Effector memory CD8-positive, alpha-beta T cell (primary cell): ENCODE measurements around the gene ANKMY1.

Source experiments
- ATAC-seq: fragments of 150-1000 bp; cut with Tn5 transposase; replicated peaks from 2 replicates; pipeline ENCODE4 v1.10.0; 2021; ENCODE audit warnings: mild to moderate bottlenecking, moderate library complexity
- DNase-seq, 3 experiments: peaks; one replicate each; pipeline ENCODE4 v3.0.0; 2021
- H3K27ac Mint-ChIP-seq, 2 donors: one replicate each; pipeline ENCODE4 v1.8.0; 2022; ENCODE audit warnings: mild to moderate bottlenecking in 2 of 2, mixed read lengths in 2 of 2, moderate library complexity in 2 of 2
- H3K27me3 Mint-ChIP-seq, 2 donors: one replicate each; pipeline ENCODE4 v1.8.0; 2022; ENCODE audit warnings: mixed read lengths in 2 of 2
- H3K36me3 Mint-ChIP-seq: one replicate; pipeline ENCODE4 v1.8.0; 2022; ENCODE audit warnings: mild to moderate bottlenecking, moderate library complexity, mixed read lengths; ENCODE audit not compliant: insufficient read depth
- H3K4me1 Mint-ChIP-seq, 2 donors: one replicate each; pipeline ENCODE4 v1.8.0; 2022; ENCODE audit warnings: low read depth in 2 of 2, mixed read lengths in 2 of 2
- H3K4me3 Mint-ChIP-seq, 2 donors: one replicate each; pipeline ENCODE4 v1.8.0; 2022; ENCODE audit warnings: mild to moderate bottlenecking in 2 of 2, mixed read lengths in 2 of 2, moderate library complexity in 2 of 2
- H3K9me3 Mint-ChIP-seq, 2 donors: one replicate each; pipeline ENCODE4 v1.8.0; 2022; ENCODE audit warnings: mixed read lengths in 2 of 2

Gene ANKMY1

GRCh38 chr2:240454106-240454901 is 103.5 kb downstream of the ANKMY1 start:
- peak; percentile 25 for ATAC-seq
- Mint-ChIP-seq H3K4me1 (peaks cover 10 to 20% of the 10 kb centered on the region in 2 donors), H3K27me3 (peaks cover 50 to 73% of the 10 kb centered on the region in 2 donors), H3K27ac (no peak overlapping the region), H3K36me3 (peaks cover 13% of the 10 kb centered on the region), H3K4me3 (peak overlapping the region; percentile 70 to 74), H3K9me3 (no peaks in the 10 kb centered on the region)
- no peak for DNase-seq

GRCh38 chr2:240453461-240454105 is 104.2 kb downstream of the ANKMY1 start:
- no peaks in the 10 kb centered on the region for H3K9me3 Mint-ChIP-seq
- no peak overlapping the region for H3K27ac Mint-ChIP-seq
- H3K27me3 Mint-ChIP-seq, result peaks cover 56 to 80% of the 10 kb centered on the region in 2 donors
- no peak for ATAC-seq
- H3K4me1 Mint-ChIP-seq, result peaks cover 10 to 20% of the 10 kb centered on the region in 2 donors
- no peak for DNase-seq
- peak overlapping the region; percentile 70 to 74 for H3K4me3 Mint-ChIP-seq
- peaks cover 13% of the 10 kb centered on the region for H3K36me3 Mint-ChIP-seq

GRCh38 chr2:240452462-240453256 is 105.1 kb downstream of the ANKMY1 start:
- peaks cover 10 to 20% of the 10 kb centered on the region in 2 donors for H3K4me1 Mint-ChIP-seq
- peaks cover 57 to 83% of the 10 kb centered on the region in 2 donors for H3K27me3 Mint-ChIP-seq
- ATAC-seq (peak; percentile 47), DNase-seq (no peak)
- H3K4me3 Mint-ChIP-seq, result peak overlapping the region; percentile 78 to 80
- no peaks in the 10 kb centered on the region for H3K9me3 Mint-ChIP-seq
- H3K27ac Mint-ChIP-seq, result no peak overlapping the region
- H3K36me3 Mint-ChIP-seq, result peaks cover 13% of the 10 kb centered on the region

- Mint-ChIP-seq H3K27ac (no peak overlapping the region), H3K36me3 (peaks cover 13% of the 10 kb centered on the region), H3K4me3 (peak overlapping the region; percentile 78 to 80), H3K4me1 (peaks cover 10 to 20% of the 10 kb centered on the region in 2 donors), H3K9me3 (no peaks in the 10 kb centered on the region), H3K27me3 (peaks cover 62 to 83% of the 10 kb centered on the region in 2 donors)
- ATAC-seq (no peak), DNase-seq (no peak)
Observed at GRCh38 chr2:240451791-240452461, 105.9 kb downstream of the ANKMY1 start.

- no peak overlapping the region for H3K27ac Mint-ChIP-seq
- DNase-seq (no peak), ATAC-seq (no peak)
- H3K4me3 Mint-ChIP-seq, result peak overlapping the region in 1 of 2 donors; percentile 80
- H3K27me3 Mint-ChIP-seq, result peaks cover 61 to 83% of the 10 kb centered on the region in 2 donors
- H3K36me3 Mint-ChIP-seq, result peaks cover 13% of the 10 kb centered on the region
- H3K9me3 Mint-ChIP-seq, result no peaks in the 10 kb centered on the region
- H3K4me1 Mint-ChIP-seq, result peaks cover 10 to 20% of the 10 kb centered on the region in 2 donors
Observed at GRCh38 chr2:240451108-240451611, 106.6 kb downstream of the ANKMY1 start.

GRCh38 chr2:240450532-240451107 is 107.2 kb downstream of the ANKMY1 start:
- Mint-ChIP-seq H3K27ac (no peak overlapping the region), H3K27me3 (peaks cover 61 to 88% of the 10 kb centered on the region in 2 donors), H3K4me3 (peak overlapping the region; percentile 32 to 80), H3K36me3 (peaks cover 13% of the 10 kb centered on the region), H3K4me1 (peaks cover 10 to 22% of the 10 kb centered on the region in 2 donors), H3K9me3 (no peaks in the 10 kb centered on the region)
- ATAC-seq (no peak), DNase-seq (no peak)

GRCh38 chr2:240449764-240450531 is 107.8 kb downstream of the ANKMY1 start:
- Mint-ChIP-seq H3K4me3 (peak overlapping the region in 1 of 2 donors; percentile 32), H3K27me3 (peaks cover 59 to 84% of the 10 kb centered on the region in 2 donors), H3K4me1 (peaks cover 9 to 22% of the 10 kb centered on the region in 2 donors), H3K9me3 (no peaks in the 10 kb centered on the region), H3K36me3 (peaks cover 13% of the 10 kb centered on the region), H3K27ac (no peak overlapping the region)
- no peak for ATAC-seq
- DNase-seq, result no peak

GRCh38 chr2:240448387-240449274 is 109.2 kb downstream of the ANKMY1 start:
- H3K27me3 Mint-ChIP-seq, result peaks cover 48 to 70% of the 10 kb centered on the region in 2 donors
- DNase-seq, result no peak
- H3K27ac Mint-ChIP-seq, result no peak overlapping the region
- H3K4me3 Mint-ChIP-seq, result no peak overlapping the region
- peaks cover 5 to 10% of the 10 kb centered on the region in 2 donors for H3K4me1 Mint-ChIP-seq
- no peak for ATAC-seq
- no peaks in the 10 kb centered on the region for H3K9me3 Mint-ChIP-seq
- H3K36me3 Mint-ChIP-seq, result peaks cover 8% of the 10 kb centered on the region

- Mint-ChIP-seq H3K9me3 (no peaks in the 10 kb centered on the region), H3K27me3 (peaks cover 48 to 70% of the 10 kb centered on the region in 2 donors), H3K4me1 (peaks cover 5 to 10% of the 10 kb centered on the region in 2 donors), H3K4me3 (no peak overlapping the region), H3K27ac (no peak overlapping the region), H3K36me3 (peaks cover 8% of the 10 kb centered on the region)
- ATAC-seq, result no peak
- DNase-seq, result no peak
Observed at GRCh38 chr2:240447934-240448333, 109.9 kb downstream of the ANKMY1 start.

- H3K4me3 Mint-ChIP-seq, result no peak overlapping the region
- peaks cover 48 to 69% of the 10 kb centered on the region in 2 donors for H3K27me3 Mint-ChIP-seq
- H3K4me1 Mint-ChIP-seq, result peaks cover 5 to 10% of the 10 kb centered on the region in 2 donors
- no peaks in the 10 kb centered on the region for H3K9me3 Mint-ChIP-seq
- ATAC-seq (no peak), DNase-seq (no peak)
- peaks cover 8% of the 10 kb centered on the region for H3K36me3 Mint-ChIP-seq
- no peak overlapping the region for H3K27ac Mint-ChIP-seq
Observed at GRCh38 chr2:240447331-240447730, 110.5 kb downstream of the ANKMY1 start.

GRCh38 chr2:240446664-240447175 is 111.1 kb downstream of the ANKMY1 start:
- H3K4me1 Mint-ChIP-seq, result peaks cover under 1 to 8% of the 10 kb centered on the region in 2 donors
- H3K4me3 Mint-ChIP-seq, result no peak overlapping the region
- peaks cover 43 to 62% of the 10 kb centered on the region in 2 donors for H3K27me3 Mint-ChIP-seq
- ATAC-seq, result no peak
- H3K27ac Mint-ChIP-seq, result no peak overlapping the region
- H3K9me3 Mint-ChIP-seq, result no peaks in the 10 kb centered on the region
- peaks cover 7% of the 10 kb centered on the region for H3K36me3 Mint-ChIP-seq
- no peak for DNase-seq
